Activated T-cell treated with anti-CD3 and anti-CD28 coated beads, Interleukin-2, amount 50 U/mL, for 1 hour (primary cell): ENCODE measurements around the gene TNFAIP3.

ENCODE experiments used
- DNase-seq: peaks from one replicate; pipeline ENCODE4 v3.0.0-alpha.2; 2020

The TNFAIP3 gene

GRCh38 chr6:137926207-137926731 lies 59.2 kb downstream of the TNFAIP3 start:
- DNase-seq = no peak

- no peak for DNase-seq
These were observed 59.9 kb downstream of the TNFAIP3 start for GRCh38 chr6:137926985-137927384.

GRCh38 chr6:137927777-137928218 lies 60.7 kb downstream of the TNFAIP3 start:
- peak; percentile 69 for DNase-seq

GRCh38 chr6:137928286-137928685 lies 61.2 kb downstream of the TNFAIP3 start:
- DNase-seq = no peak

GRCh38 chr6:137931849-137932465 lies 64.9 kb downstream of the TNFAIP3 start:
- no peak for DNase-seq
